NAMALWA (cell line): ENCODE results near the gene GNAT2.

Source experiments
- DNase-seq: peaks from one replicate; pipeline ENCODE4 v3.0.0-alpha.2; 2015; ENCODE audit warnings: low spot score

Gene GNAT2

DNA sequence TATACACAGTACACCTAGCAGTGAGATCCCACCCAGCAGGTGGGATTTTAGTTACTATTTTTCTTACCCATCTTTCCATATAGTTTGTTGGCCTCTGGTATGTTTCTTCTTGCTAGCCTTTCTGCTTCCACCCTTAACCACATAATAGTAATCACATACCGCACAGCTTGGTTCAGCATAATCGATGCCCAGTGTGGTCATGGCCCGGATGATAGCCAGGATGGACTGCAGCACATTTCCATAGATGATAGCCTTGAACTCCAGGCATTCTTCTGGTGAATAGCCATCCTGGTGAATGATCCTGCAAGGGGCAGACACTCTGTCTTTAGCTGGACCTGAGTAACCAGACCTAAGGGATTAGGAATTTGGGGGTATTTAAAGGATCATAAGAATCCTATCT lies 9.5 kb downstream of the GNAT2 start:
- no peak for DNase-seq

DNA sequence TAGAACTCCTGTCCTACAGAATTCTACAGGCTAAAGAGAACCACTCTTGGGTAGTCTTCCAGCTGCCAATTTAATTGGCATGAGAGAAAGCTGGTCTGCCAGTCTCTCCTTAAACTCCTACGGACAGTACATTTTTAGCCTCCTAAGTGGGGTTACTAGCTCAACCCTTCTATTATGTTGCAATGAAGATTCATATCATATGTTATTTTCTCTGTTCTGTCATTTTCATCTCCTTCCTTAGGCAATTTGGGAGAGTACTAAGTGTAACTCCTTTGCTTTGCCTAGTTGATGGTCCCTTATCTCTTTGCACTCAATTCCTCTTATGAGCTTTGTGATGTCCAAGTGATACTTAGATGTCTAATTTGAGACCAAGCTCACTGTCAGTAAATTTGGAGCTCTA lies 14.0 kb downstream of the GNAT2 start:
- no peak for DNase-seq

DNA sequence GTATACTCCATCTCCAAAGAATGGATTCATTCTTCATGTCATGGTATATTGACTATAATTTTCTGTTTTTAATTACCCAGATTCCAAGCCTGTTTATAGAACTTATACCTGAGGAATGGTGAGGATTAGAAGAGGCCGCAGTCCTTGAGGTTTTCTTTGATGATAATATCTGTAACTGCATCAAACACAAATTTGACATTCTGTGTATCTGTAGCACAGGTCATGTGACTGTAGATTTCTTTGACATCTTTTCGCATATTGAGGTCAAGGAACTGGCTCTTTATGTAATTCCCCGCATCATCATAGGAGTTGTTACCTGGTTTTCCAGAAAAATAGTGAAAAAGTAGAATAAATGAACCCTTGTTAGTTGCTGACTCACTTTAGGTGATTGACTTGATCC lies 16.2 kb downstream of the GNAT2 start:
- DNase-seq, result no peak

DNA sequence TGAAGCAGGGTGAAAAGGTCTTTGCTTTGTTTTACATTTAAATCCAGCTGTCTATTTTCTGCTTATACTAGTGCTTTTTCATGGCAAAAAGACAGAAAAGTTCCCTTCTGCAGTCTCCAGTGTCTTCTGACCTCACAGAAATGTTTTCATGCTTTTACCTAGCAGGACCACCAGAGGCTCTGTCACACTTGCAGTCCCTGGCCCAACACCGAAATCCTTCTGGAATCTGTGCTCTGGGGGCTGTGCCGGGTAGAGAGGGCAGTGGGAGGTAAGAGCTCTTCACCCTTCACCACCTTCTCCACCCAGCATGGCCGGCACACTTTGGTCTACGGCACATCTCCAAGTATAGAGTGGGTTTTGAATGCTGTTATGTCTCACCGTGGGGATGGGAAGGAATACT lies 20.8 kb downstream of the GNAT2 start:
- DNase-seq, result no peak

DNA sequence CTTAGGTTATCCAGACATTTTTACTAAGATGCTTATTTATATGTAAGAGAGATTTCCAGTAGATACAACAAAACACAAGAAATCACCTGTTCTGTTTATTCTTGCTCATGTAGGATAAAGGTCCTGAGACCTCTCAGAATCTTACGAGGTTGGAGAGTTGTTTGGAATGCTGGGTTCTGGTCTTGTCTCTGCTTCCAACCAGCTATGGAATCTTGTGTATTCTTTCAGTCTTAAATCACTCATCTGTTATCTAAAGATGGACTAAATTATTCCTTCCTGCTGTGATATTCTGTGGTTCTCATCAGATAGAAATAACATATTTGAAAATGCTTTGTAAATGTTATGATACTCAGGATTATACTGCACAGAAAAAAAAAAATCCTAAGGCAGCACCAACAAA lies 21.3 kb downstream of the GNAT2 start:
- DNase-seq, result no peak

DNA sequence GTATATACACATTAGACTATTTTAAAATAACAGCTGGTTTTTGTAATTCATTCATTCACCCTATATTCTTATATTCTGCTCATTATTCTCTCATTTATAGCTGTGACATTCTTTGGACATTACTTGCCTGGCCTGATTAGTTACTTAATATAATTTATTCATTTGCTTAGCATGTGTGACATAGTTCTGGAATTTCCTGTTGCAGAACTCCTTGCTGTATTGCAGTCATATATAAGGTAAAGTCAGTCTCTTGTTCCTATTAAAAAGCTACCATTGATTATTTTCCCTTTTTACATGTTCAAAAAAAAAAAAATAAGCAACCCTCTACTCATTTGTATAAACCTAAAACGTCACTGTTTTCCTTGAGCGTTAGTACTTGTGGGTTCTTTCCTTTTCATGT lies 23.9 kb downstream of the GNAT2 start:
- no peak for DNase-seq

DNA sequence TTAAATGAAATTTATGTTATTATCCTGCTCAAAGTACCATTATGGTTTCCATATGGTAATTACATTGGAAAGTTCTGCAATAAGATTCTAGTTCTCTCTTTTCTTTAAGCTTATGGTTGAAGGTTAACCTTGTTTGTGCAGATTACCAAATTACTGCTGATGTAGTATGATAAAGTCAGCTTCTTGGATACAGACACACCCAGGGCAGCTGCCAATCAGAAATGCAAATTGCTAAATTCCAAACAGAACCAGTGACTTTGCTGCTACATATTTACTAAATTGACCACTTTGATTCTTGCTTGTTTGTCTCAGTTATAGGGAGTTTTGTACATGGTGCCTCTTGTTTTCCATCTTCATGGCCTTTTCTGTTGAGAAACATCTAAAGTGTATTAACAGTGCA lies 26.5 kb downstream of the GNAT2 start:
- no peak for DNase-seq

DNA sequence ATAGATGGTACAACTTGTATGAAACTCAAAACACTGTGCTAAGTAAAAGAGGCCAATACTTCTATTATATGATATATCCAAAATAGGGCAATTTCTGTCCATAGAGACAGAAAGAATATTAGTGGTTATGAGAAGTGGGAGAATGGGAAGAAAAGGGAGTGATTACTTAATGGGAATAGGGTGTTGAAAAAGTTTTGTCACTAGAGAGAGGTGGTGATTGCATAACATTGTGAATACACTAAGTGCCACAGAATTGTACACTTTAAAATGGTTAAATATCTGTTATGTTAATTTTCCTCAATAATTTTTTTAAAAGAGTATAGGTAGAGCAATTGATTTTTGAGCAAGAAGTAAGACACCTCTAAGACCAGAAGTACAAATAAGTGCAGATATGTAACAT lies 29.7 kb downstream of the GNAT2 start:
- DNase-seq, result no peak

DNA sequence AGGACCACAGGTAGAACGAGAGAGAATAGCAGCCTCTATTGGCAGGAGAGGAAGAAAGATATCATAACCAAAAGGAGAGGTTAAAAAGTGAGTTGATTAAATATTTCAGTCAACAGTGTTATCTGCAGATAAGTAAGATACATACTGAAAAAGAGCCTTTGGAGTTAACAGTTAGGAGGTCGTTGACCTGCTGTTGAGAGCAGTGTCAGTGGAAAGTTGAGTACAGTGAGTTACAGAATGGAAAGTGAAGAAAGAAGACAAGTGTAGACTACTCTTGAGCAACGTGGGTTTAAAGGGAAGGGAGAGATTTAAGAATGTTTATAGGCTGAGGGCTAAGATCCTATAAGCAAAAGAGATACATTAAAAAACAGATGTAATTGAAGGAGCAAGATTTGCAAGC lies 30.2 kb downstream of the GNAT2 start:
- DNase-seq, result no peak

DNA sequence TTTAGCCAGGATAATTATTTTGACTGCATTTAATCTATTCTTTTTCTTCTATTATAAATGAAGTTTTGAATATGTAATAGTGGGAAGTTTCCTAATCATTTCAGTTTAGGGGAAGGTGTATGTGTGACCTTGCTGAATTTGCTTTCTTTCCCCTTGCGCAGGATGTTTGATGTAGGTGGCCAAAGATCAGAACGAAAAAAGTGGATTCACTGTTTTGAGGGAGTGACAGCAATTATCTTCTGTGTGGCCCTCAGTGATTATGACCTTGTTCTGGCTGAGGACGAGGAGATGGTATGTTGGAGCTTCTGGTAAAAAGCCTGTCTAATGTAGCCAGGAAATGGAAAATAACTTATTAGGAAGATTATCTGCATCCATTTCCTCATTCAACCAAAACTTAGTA lies 33.4 kb downstream of the GNAT2 start:
- DNase-seq, result no peak

DNA sequence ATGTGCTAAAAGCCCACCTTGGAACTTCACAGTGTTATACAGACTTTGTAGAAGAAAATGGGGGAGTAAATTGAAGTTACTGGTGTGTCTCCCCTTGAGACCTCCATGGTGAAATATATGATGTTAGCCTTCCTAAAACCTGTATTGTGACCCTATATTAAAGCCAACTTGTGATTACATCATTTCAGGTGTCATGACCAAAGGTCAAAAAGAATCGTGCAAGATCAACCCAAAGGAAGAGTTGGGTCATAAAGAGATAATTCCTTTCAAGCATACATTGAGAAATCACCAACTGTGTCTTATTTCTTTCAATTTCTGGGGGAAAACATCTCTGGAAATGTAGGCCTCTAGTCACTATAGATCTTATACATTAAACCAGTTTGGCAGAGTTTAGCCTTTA lies 34.6 kb downstream of the GNAT2 start:
- DNase-seq, result no peak

DNA sequence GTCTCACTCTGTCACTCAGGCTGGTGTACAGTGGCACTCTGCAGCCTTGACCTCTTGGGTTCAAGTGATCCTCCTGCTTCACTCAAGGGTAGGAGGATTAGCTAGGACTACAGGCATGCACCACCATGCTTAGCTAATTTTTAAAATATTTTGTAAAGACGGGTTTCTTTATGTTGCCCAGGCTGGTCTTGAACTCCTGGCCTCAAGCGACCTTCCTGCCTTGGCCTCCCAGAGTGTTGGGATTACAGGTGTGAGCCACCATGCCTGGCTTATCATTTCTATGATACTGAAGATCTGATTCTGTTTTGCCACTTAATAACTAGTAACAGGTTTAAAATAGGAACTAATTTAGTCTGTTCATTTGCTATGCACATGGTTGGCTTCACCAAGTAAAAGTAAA lies 37.4 kb downstream of the GNAT2 start:
- no peak for DNase-seq

DNA sequence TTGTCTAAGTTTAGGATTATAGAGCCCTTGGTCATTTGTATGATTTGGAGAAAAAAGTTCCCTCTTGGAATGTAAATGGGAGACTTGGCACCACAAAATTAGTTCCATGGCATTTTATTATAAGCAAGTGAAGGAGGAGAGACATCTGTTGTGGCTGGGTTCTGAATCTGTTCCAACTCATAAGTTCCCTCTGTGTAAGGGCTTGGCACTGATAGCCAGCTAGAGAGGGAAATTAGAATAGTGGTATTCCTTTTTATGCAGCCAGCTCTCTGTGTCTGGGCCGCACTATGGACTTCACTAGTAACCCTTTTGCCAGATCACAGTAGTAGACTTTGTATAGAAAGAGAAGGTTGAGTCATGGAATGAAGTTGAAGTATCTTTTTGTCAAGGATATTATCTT lies 39.9 kb downstream of the GNAT2 start:
- no peak for DNase-seq

DNA sequence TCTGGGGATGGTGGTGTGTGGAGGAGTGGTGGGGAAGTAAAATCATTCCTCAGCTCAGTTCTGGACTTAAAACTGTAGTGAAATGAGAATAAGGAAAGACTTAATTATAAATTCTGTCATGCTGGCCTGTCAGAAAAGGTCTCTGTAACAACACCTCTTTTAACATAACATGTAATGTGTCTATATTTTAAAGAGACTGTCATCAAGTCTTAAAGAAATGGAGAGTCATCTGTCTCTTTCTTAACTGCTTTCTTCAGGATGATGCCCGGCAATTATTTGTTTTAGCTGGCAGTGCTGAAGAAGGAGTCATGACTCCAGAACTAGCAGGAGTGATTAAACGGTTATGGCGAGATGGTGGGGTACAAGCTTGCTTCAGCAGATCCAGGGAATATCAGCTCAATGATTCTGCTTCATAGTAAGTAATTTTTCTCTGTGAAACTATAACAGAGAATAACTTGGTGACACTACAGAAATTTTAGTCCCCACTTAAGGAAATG lies 40.4 kb downstream of the GNAT2 start:
- no peak for DNase-seq

DNA sequence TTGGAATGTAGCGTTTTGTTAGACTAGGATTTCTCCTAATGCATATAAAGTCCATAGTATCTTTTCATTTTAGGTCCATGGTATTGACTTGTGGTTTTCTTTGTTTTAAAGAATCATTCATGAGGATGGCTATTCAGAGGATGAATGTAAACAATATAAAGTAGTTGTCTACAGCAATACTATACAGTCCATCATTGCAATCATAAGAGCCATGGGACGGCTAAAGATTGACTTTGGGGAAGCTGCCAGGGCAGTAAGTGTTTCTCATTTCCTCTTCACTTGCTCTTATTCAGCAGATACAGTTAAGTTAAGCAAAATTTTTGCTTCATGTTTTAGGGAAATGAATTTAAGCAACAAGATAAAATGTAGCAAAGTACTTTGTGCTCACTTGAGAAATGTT lies 45.6 kb downstream of the GNAT2 start:
- DNase-seq, result no peak

DNA sequence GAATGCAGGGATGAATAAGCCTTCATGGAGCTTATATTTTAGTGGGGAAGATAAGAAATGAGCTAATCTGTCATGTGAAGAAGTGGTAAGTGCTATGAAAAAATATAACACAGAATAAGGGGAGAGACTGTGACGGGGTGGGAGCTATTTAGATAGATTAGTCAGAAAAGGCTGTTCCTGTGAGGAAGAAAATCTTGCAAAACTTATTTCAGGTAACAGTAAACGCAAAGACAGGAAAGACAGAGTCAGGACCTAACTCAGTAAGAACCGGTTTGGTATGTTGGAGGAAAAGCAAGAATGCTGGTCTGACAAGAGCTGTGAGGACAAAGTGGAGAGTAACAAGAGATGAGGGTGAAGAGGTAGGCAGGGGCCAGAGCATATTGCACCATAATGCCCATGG lies 49.0 kb downstream of the GNAT2 start:
- DNase-seq, result no peak

DNA sequence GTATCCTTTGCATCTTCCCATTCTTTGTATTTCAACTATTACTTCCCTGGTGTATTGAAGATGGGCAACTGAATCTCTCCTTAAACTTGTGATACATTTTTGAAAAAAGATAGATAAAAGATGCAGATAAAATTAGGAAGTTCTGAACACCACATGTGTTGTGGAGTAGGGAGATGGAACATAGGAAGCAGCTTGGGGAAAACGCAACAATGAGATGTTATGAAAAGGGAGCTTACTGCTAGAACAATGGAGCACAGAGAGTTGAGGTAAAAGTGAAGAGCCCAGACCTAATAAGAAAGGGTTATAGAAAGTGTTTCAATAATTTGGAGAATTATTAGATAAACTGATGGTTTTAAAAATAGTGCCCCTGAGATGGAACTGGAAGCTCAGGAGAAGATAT lies 50.1 kb downstream of the GNAT2 start:
- no peak for DNase-seq

DNA sequence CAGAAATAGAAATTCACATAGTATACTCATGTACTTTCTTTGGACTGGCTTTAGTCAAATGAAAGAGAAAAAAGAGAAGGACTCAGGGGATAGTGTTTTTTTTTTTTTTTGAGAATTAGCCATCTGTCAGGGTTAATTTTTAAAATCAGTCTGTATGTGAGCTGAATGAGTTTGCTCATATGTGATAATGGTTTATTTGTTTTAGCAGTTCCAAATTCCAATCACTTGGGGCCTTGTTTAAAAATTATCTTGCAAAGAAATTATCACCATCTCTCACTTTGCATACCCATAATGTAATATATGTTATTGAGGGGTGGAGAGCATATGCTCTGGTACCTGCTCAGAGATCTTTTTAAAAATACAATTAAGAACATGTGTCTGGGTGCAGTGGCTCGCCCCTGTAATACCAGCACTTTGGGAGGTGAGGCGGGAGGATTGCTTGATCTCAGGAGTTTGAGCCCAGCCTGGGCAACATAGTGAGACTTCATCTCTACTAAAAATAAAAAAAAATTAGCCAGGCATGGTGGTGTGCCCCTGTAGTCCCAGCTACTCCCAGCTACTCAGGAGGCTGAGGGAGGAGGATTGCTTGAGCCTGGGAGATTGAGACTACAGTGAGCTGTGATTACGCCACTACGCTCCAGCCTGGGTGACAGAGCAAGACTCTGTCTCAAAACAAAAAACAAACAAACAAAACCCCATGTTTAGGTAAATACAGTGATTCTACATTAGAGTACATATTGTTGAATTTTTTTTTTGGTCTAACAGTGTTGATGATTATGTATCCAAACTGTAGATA lies 51.3 kb downstream of the GNAT2 start:
- DNase-seq, result no peak

DNA sequence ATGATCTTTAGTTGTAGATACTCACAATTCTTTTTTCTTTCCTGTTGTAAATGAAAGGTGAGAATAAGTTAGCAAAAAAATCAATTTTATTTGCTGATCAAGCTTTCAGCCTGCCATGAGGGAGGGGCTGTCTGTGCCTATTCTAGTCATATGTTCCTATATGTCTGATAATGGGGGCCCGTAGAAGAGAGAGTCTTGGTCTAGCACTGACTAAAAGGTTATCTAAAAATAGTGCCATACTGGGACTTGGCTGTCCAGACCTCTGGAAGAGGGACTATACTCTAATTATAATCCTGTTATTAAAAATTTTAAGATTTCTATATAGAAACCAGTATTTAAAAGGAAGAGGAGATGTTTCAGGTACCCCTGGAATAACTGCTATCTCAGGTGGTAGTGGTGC lies 52.4 kb downstream of the GNAT2 start:
- DNase-seq, result no peak

DNA sequence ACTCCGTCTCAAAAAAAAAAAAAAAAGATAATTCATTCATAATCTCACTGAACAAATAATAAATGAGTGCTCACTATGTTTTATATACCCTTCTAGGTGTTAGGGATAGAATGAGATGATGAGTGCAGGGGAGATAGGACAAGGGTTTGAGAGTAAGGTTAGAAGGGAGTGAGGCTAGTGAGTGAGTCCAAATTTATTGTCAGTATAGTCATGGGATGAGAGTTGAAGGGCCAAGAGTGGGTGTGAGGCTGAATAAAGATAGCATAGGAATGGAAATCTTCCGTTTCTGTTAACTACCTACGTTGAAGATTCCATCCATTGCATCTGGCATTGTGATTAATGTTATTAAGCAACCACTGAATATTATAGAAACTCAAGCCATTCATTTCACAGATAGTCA lies 54.2 kb downstream of the GNAT2 start:
- no peak for DNase-seq

DNA sequence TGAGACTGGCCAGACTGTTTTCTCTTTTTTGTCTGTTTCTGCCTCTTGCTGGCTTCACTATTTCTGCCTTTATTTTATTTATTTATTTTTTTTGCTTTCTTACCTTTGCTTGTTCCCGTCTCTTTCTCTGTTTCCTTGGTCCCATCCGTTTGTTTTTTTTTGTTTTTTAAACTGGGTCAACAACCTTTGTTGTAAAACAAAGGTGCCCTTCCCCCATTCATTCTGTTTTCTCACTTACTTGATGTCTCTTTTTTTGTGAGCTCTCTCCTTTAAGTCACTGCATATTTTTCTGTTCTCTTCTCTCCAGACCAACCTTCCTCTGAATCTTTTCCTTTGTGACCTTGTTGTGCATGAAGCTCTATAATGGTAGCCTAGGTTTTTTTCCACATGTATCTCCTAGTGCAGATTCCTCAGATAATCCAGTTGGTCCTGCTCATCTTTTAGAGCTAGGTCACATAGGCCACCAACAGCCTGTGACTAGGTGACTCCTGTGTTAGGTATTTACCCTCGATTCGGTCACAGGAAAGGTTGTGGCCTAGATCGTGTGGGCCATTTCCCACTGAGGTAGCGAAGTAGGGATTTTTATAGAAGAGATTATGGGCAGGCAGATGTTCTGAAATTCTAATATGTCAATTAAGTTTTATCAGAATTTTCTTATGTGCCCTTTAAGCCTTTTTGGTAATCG lies 55.1 kb downstream of the GNAT2 start:
- DNase-seq, result no peak

DNA sequence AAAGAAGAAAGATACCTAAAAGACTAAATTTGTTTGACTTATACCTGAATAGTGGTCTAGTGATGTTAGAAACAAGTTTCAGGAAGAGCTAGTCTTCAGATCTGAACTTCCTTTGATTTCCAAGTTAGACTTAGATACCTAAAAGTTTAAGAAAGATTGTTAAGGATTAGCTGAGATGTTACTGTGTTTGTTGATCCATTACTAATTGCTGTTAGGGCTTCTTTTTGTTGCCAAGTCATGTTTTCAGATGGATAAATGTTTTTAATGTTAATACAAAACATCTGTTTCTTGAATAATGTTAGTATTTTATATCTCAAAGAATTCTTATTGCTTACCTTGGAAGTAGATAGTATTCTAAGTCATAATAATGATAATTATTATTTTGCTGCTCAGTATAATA lies 59.4 kb downstream of the GNAT2 start:
- no peak for DNase-seq

DNA sequence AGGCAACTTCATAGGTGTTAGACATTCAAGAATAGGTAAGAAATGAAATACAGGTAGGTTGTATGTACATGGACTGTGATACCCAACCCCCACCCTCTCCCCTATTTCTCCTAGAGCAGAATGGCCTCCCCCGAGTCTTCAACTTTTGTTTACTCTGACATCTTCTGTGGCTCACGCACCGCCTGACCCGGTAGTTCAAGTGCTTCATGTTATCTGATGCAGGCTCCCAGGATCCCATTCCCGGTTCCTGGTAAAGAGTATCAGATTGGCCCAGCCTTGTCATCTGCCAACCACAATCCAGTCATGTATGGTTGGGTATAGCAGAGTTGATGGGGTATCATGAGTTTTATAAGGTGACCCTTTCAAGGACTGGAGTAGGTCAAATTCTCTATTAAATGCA lies 61.9 kb downstream of the GNAT2 start:
- no peak for DNase-seq

DNA sequence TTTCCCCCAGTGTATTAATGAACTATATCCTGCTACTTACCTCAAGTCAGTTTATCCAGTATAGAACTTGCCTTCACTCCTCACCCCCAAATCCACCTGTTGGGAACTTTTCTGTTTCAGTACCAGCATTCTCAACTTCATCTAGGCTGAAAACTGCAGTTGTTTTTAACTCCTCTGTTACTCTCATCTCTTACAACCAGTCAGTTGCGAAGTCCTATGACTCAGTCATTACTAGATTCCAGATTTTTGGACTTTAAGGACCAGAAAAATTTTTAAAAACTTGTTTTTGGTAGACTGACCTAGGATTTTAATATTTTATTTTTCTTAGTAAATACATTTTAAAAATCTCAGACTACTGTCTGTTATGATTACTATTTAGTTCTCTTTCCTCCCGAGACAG lies 62.9 kb downstream of the GNAT2 start:
- DNase-seq, result no peak
